NT2/D1 (cell line): Measurements from ENCODE around the gene KLHL22.

Experiments
- SUZ12 ChIP-seq: IDR thresholded peaks from 2 replicates; pipeline ENCODE4 v1.6.1; 2011; ENCODE audit not compliant: insufficient read length, insufficient read depth; ENCODE audit errors: extremely low read depth
- YY1 ChIP-seq: IDR thresholded peaks from 2 replicates; pipeline ENCODE4 v1.6.1; 2011; ENCODE audit not compliant: insufficient read length, insufficient read depth
- ZNF274 ChIP-seq: IDR thresholded peaks from 2 replicates; pipeline ENCODE4 v1.6.1; 2011; ENCODE audit warnings: mild to moderate bottlenecking, low read depth, low read length

DNA sequence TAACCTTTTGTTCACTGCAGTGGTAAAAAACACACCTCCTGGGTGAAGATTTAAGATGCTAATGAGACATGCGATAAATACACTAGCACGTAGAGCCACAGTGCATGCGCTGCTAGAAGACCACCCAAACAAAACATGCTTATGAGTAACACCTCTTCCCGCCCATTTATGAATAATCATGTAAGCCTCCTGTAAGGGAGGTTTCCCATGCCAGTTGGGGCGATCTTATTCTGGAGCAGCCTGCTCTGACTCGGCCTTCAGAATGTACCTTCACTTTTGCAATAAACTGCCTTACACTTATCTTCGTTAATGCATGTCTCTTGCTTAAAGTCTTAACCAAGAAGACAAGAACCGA lies 39.9 kb downstream of the KLHL22 start:
- no peak for TF ChIP-seq ZNF274
- TF ChIP-seq SUZ12: no peak
- TF ChIP-seq YY1: no peak
